GM08714 (cell line): Measurements from ENCODE around the gene HEXA.
"Not testable (repeated sequence)": the region's sequence is repeated elsewhere in the genome, so short reads cannot be mapped to it uniquely, and the experiment has no call there.

Source experiments
- H3K4me3 ChIP-seq: fragments of 200-500 bp; sonication (Bioruptor generic); 2 replicates; pipeline ENCODE4 v1.5.1; 2014; ENCODE audit warnings: mild to moderate bottlenecking, low read length, inconsistent platforms
- ZNF274 ChIP-seq: IDR thresholded peaks from 2 replicates; pipeline ENCODE4 v1.6.1; 2012; ENCODE audit warnings: mild to moderate bottlenecking, low read depth, low read length

HEXA gene

DNA sequence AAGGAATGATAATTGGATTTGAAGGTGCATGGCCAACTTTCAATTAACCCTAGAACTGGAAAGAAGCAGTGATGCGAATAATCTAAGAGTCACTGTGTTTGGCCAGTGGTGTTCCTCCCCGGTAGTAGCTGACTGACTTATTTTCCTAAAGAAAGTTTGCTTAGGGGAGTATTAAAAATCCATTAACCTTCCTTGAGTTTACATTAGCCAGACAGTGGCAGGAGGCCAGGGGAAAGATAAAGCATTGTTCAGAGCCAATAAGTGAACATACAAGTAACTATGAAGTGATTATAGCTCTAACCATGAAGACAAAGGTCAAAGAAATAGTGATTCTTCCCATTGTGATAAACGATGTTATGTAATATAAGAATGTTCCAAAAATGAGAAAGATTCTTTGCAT, 13.4 kb upstream of the HEXA start:
- H3K4me3 ChIP-seq, result no peak overlapping the region
- no peak for TF ChIP-seq ZNF274

DNA sequence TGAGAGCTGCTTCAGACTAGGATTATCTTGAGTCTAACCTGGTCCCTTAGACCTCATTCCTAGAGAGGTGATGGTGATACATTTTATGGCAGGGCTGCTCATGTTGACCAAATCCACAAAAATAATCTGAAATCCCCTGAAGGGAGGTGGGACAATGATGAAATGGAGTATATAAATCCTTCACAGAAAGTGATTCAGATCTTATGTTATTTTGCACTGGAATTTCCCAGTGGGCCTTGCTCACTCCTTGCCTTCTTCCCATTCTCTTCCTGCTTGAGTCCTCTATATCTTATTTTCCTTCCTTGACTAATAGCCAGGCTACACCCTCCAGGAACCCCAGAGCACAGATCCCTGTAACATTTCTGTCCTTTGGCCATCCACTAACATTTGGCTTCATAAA, 11.9 kb upstream of the HEXA start:
- no peak overlapping the region for H3K4me3 ChIP-seq
- TF ChIP-seq ZNF274, result no peak

DNA sequence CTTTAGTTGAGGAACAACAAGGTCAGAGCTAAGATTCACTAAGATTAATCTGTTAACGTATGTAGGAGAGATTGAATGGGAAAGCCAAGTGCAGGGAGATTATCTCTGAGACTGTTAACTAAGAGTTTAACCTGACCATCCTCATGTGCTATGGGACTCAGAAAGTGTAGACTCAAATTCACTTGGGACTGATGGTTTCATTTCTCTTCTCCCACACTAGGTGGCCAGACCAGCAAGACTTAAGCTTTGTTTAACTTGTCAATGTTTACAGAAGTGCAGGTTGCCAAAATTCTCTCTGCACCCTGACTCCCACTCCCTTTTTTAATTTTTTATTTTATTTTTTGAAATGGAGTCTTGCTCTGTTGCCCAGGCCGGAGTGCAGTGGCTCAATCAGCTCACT, 6.3 kb upstream of the HEXA start:
- no peak overlapping the region for H3K4me3 ChIP-seq
- TF ChIP-seq ZNF274, result no peak

DNA sequence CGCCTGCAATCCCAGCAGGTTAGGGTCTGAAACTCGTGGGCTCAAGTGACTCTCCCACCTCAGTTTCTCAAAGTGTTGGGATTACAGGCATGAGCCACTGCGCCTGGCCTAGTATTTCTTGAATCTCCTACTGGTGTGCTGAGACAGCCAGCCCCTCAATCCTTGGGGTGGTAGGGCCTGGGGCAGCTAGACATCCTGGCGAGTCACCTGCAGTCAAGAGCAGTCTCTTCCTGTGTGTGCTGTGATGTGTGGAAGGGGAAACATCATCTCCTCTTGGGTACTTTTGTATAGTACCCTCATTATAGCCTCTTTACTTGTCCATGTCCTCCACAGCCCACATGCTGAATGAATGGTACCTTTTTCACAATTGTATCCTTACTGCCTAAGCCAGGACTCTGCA, 4.9 kb upstream of the HEXA start:
- TF ChIP-seq ZNF274, result no peak
- no peak overlapping the region for H3K4me3 ChIP-seq

DNA sequence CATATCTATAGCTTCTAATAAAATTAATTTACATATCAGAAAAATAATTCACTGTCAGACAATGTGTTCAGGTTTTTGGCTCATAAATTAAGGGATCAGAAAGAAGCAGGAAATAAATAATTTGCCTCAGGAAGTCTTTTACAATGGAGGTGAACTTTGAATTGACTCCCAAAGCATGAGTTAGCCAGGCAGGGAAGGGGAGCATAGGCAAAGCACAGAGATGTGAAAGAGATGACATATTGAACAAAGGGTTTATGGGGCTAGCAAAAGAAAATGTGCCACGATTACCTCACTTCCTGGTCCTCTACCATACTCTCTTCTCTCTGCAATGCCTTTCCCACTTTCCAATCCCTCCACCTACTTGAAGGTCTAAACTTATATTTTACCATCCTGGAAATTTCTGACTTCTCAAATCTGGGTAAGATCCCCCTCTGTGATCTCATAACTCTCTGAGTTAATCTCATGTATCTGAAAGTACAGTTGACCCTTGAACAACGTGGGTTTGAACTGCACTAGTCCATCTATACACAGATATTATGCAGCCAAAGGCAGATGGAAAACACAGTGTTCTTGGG, 4.1 kb upstream of the HEXA start:
- TF ChIP-seq ZNF274, result no peak
- H3K4me3 ChIP-seq, result no peak overlapping the region

DNA sequence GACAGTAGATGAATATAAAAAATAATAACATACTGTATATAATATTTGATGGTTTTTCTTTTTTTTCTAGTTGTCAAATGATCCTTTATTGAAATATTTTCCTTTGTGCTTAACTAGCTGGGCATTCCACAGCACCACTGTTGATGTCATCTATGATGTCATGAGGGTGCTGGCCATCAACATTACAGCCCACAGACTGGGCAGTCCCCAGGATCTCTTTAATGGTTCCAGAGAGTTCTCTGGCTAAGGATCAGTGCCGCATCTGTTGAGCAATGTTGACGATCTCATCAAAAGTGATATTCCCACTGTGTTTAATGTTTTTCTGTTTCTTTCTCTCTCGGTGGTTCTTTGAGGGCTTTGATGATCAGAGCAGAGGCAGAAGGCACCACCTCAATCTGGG, 3.3 kb upstream of the HEXA start:
- H3K4me3 ChIP-seq, result not testable (repeated sequence)

DNA sequence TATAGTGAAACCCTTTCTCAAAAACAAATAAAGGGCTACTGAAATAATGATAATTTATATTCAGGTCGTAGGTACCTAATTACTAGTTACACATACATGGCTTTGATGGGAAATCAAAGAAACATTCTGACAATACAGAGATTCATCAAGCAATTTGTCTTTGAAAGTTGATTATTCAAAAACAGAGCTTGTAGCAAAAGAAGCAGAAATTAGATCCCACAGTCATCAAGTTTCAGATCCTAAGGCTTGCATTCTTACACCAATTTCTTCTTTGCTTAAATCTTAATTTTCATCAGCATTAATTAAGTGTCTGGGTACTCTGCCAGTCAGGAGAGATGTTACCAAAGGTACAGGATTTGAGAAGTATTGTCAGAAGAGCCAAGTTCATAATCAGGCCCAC, 1.5 kb upstream of the HEXA start:
- no peak overlapping the region for H3K4me3 ChIP-seq
- TF ChIP-seq ZNF274, result no peak

DNA sequence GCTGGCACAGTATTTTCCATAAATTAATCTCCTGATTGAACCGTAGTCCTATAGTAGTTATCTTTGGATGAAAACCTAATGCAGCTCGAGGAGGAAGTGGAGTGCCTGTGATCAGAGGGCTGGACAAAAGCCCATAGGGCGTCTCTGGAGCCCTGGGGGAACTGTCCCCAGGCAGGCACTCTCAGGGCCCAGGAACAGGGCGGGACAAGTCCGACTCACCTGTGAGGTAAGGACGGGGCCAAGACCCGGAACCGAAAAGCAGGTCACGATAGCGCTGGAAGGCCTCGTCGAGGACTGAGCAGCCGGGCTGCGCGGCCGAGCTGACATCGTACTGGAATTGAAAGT, 341 bp downstream of the HEXA start:
- H3K4me3 ChIP-seq, result peak overlapping the region; percentile 97

DNA sequence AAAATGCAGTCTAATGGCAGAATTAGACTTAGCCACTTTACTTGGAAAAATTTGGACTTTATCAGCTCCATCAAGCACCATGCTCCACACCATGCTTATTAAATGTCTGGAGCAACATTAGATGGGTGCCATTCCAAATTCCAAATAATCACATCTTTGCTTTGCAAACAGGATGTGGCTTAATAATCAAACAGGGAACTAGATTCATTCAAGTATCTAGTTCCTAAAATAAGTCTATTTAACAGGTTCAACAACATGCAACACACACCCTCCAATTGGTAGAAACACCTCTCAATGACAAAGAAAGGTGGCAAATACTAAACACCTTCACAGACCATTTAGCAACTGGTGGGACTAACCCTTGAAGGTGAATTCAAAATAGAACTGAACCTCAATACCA, 3.5 kb downstream of the HEXA start:
- no peak overlapping the region for H3K4me3 ChIP-seq
- TF ChIP-seq ZNF274, result no peak

More for the DNA sequence above, 341 bp downstream of the HEXA start:
- no peak for TF ChIP-seq ZNF274

DNA sequence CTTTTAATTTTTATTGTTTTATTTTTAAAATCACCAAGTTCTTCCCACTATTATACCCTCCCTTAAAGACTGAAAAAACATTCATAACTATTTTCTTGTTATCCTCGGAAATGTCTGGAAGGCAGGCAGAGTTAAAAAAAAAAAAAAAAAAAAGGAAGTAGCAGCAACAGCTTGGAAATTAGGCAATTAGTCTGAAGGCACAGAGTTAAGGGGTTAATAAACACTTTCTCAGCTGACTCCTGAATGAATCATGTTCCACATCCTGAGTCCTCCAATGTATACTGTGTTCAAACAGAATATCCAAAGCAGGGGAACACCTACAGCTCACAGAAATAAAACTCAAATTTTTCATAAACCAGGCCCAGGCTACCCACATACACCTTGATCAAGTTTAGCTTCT, 5.8 kb downstream of the HEXA start:
- H3K4me3 ChIP-seq, result no peak overlapping the region
- no peak for TF ChIP-seq ZNF274

DNA sequence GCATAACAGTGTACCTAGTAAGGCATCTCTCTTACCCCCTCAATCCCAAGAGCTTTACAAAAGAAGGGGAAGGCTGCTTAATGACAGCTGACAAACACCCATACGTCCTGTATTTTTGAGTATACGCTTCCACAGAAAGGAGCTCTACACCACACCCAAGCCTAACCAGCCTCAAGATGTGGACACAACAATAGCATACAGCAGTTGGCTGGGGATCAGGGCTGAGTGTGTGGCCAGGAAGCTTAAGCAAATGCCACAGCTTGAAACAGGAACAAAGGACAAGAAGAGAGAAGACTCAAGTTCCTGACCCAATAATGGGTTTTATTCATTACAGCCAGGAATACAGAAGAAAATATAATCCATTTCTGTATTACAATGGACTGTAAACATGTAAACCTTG, 6.9 kb downstream of the HEXA start:
- no peak overlapping the region for H3K4me3 ChIP-seq
- no peak for TF ChIP-seq ZNF274

DNA sequence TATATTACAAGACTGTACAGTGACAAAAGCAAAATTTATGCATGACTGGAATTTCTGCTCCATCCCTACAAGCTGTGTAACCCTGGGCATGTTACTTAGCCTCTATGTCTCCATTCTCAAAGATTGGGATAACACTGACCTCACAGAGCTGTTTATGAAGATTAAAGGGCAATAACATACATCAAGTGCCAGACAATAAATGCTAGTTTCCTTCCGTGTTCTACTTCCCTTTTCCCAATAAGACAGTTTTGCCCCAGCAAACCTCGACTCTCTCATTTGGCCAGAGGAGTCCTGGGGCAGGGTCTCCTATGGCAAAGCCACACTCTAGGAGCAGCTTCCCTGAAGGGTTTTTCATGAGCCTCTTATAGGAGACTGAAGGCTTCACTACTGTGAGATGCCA, 7.5 kb downstream of the HEXA start:
- no peak overlapping the region for H3K4me3 ChIP-seq
- TF ChIP-seq ZNF274, result no peak

DNA sequence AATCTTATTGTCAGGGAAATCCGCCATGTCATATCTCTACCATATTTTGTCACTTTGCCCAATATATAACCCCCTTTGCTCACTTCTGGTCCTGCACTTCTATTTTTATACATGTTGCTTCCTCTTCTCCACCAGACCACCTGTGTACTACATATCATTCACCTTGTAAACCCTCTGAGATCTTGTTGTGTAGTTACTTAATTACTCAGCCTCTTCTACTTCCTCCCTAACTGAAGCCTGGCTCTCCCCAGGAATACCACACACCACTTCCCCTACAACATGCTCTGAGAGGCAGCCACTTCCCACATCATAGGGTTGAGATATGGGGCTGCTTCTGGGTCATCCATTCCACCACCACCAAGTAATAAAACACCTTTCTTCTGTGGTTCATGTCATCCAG, 10.0 kb downstream of the HEXA start:
- no peak for TF ChIP-seq ZNF274
- no peak overlapping the region; the same call in 1 of the 2 replicates for H3K4me3 ChIP-seq

DNA sequence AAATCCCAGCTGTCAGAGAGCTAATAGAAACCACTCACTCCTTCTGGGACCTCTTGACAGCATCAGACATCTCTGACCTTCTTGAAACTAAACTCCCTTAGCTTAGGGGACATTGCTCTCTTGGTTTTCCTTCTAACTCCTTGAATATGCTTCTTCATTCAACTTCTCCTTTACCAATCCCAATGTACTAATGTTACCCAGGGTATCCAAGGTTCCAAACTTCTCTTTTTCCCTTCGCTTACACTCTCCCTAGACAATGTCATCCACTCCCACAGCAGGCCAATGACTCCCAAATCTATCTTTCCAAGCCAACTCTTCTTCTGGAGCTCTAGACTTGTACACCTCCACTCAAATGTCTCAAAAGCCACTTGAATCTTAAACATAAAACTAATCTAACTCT, 14.6 kb downstream of the HEXA start:
- no peak for TF ChIP-seq ZNF274
- no peak overlapping the region for H3K4me3 ChIP-seq

DNA sequence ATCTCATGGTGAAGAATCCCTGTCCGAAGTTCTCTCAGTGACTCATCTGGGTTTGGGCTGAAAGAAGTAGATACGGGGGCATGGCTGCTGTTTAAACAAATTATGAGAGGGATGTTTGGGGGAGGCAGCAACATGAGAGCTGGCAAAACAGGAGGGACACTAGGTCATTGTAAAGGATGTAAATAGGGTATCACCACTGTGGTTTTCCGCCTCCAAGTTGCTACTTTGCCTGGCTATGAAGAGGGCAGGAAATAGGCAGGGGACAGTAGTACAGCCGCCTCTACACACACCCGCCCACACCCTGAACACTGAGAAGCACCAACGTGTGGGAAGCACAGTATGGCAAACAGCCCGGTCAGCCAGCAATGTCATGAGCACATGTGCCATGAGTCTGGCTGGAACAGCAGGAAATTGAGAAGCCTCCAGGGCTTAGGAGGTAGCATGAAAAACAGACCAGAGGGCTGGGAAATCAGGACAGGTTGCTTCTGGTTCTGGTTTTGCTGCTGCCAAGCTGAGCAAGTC, 17.1 kb downstream of the HEXA start:
- no peak for TF ChIP-seq ZNF274

DNA sequence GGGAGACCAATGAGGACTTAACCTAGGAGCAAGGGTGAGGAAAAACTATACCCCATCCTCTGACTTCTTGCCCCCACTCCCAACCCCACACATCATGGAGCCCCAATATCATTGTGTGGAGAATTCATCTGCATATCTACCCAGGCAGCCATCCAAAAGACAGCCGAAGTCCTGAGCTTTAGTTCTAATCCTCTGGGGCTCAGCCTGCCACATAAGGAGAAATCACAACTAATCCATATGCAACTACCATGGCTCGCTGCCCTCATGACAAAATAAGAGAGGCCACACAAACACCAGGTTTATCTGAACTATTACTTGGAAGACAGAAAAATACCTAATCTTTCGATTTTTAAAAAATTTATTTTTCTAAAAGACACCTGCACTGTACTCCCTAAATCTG, 17.7 kb downstream of the HEXA start:
- TF ChIP-seq ZNF274, result no peak
- H3K4me3 ChIP-seq, result no peak overlapping the region

More for the DNA sequence above, 17.1 kb downstream of the HEXA start:
- H3K4me3 ChIP-seq, result no peak overlapping the region
